Stimulated activated naive B cell treated with anti-CD40 and anti-IgM and Interleukin-4, amounts not matched to agents 10 μg/mL and 1 μg/mL and 100 μg/mL, for 72 hours (primary cell): ENCODE data around the gene PCP4L1.
A peak's percentile ranks its signal among the peaks of the same experiment; 100 is the strongest.

ENCODE experiments used
- ATAC-seq, 2 donors: fragments of 150-1000 bp; cut with Tn5 transposase; replicated peaks; 2 replicates each; pipeline ENCODE4 v1.10.0; 2021; ENCODE audit warnings: moderate library complexity in 1 of 2
- DNase-seq: peaks from one replicate; pipeline ENCODE4 v3.0.0; 2021
- H3K27ac Mint-ChIP-seq: one replicate; pipeline ENCODE4 v1.8.0; 2022; ENCODE audit warnings: mild to moderate bottlenecking, mixed read lengths
- H3K27me3 Mint-ChIP-seq, 2 donors: one replicate each; pipeline ENCODE4 v1.8.0; 2022; ENCODE audit warnings: mixed read lengths in 2 of 2
- H3K36me3 Mint-ChIP-seq, 2 donors: one replicate each; pipeline ENCODE4 v1.8.0; 2022; ENCODE audit warnings: mixed read lengths in 2 of 2, mild to moderate bottlenecking in 1 of 2
- H3K4me1 Mint-ChIP-seq, 2 donors: one replicate each; pipeline ENCODE4 v1.8.0; 2022; ENCODE audit warnings: mixed read lengths in 2 of 2, mild to moderate bottlenecking in 1 of 2
- H3K4me3 Mint-ChIP-seq, 2 donors: one replicate each; pipeline ENCODE4 v1.8.0; 2022; ENCODE audit warnings: mild to moderate bottlenecking in 2 of 2, mixed read lengths in 2 of 2, moderate library complexity in 1 of 2
- H3K9me3 Mint-ChIP-seq, 2 donors: one replicate each; pipeline ENCODE4 v1.8.0; 2022; ENCODE audit warnings: mixed read lengths in 2 of 2, mild to moderate bottlenecking in 1 of 2

The PCP4L1 gene

DNA sequence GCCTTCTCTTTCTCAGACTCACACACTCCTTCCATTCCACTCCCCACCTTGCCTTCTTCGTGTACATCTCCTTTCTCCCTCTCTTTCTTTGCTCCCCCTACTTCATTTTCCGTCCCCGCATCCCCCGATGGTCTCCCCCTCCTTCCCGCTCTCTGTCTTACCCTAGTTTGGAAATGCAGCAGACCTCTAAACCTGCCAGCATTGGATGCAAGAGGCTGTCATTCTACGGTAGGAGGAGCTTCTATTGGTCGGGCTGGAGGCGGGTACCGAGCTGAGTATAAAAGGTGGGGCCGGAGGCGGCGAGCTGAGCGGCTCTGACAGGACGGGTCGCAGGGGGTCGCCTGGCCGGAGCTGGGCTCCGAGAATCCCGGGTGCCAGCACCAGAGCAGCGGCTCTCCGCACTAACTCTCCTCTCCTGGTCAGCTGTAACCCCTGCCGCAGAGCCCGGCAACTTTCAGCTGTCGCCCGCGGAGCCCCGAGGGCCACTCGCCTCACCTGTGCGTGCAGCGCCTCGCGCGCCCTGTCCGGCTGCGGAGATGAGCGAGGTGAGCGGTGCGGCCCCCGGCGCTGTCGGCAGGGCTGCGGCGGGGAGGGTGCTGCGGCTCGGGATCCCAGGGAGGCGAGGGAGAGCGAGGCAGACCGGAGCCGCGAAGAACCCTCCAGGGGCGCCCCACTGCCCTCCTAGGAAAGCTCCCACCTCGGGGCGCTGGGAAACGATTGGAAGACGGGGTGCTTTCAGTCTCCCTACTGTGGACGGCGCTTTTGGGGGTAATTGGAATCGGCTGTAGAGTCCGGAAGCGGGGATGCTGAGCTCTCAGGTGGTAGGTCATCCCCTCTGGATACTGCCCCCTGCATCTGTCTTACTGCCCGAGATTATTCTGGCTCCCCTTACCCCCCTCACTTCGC is at the start of gene PCP4L1:
PCP4L1 (plus strand) TSS at position 307 of the 906 bp plus-strand sequence; CDS start at position 537, 230 bp downstream.
- peak; percentile 85 to 89 for ATAC-seq
- peaks cover 22 to 35% of the 10 kb centered on the region in 2 donors for H3K4me1 Mint-ChIP-seq
- H3K36me3 Mint-ChIP-seq = peaks cover 15 to 22% of the 10 kb centered on the region in 2 donors
- no peak within 1 kb of the TSS for H3K27ac Mint-ChIP-seq
- peak; percentile 10 for DNase-seq
- peaks cover 59 to 70% of the 10 kb centered on the region in 2 donors for H3K27me3 Mint-ChIP-seq
- H3K9me3 Mint-ChIP-seq = peaks cover 20 to 28% of the 10 kb centered on the region in 2 donors
- peak within 1 kb of the TSS; percentile 65 to 79 for H3K4me3 Mint-ChIP-seq

DNA sequence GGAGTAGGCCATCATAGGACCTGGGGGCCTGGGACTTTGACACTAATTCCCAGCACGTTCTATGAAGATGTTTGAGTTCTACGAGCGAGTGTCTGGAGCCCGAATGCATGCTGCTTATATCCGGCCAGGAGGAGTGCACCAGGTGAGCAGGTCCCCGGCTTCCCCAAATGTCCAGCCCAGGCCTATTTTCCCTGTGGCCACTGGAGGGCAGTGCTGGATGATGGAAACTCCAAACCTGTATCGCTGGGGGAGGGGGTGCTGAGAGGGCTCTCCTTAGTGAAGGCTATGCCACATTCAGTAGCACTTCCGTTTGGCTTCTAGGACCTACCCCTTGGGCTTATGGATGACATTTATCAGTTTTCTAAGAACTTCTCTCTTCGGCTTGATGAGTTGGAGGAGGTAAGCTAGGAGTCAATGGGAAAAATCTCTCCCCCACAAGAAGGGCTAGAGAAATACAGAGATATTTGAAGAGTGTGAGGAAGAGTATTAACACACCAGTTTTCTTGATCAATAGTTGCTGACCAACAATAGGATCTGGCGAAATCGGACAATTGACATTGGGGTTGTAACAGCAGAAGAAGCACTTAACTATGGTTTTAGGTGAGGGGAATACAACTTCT is 48.6 kb upstream of the PCP4L1 start:
- no peaks in the 10 kb centered on the region for H3K9me3 Mint-ChIP-seq
- no peak overlapping the region for H3K27ac Mint-ChIP-seq
- H3K4me3 Mint-ChIP-seq = no peak overlapping the region
- peaks cover under 1 to 1% of the 10 kb centered on the region in 2 donors for H3K27me3 Mint-ChIP-seq
- H3K4me1 Mint-ChIP-seq = peaks cover 16 to 25% of the 10 kb centered on the region in 2 donors
- peak; percentile 65 for DNase-seq
- peak; percentile 91 to 97 for ATAC-seq
- peaks cover 63 to 74% of the 10 kb centered on the region in 2 donors for H3K36me3 Mint-ChIP-seq

DNA sequence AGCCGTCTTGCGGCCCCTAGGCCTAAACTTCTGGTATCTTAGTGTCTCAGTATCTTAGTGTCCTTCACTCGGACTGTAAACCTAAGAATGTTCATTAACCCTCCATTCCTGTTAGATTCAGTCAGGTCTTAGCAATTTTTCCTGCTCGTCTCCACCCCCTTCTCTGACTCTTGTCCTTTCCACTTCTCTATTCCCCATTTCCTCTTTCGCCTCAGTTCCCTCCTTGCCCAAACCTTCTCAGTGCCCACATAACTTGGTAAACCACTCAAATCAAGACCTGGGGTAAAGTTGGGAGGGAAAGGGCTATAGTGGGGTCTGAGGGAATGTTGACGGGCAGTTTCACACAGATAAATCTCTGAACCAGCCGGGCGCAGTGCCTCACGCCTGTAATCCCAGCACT is 44.2 kb upstream of the PCP4L1 start:
- DNase-seq = no peak

DNA sequence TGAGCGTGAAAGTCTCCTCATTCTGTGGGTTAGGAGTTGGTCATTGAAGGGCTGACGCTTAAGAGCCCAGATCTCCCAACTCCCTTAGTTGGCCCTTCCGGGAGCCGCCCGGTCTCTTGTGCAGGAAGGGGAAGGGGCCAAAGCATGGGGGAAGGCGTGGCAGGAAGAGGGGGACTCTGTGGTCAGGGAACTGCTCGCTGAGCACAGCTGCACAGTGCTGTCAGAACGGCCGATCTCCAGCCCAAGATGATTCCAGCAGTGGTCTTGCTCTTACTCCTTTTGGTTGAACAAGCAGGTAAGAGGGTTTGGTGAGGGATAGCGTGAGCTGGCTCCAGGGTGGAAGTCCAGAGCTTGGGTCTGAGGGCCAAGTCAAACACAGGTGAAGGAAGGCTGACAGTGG is 43.5 kb upstream of the PCP4L1 start, which contains the start of gene FCER1G:
FCER1G (plus strand) TSS at position 220 of the 400 bp plus-strand sequence; CDS start at position 247, 27 bp downstream.
- Mint-ChIP-seq H3K4me3 (no peak within 1 kb of the TSS), H3K36me3 (peaks cover 48 to 51% of the 10 kb centered on the region in 2 donors), H3K4me1 (peaks cover 27 to 40% of the 10 kb centered on the region in 2 donors), H3K27me3 (peaks cover 15 to 24% of the 10 kb centered on the region in 2 donors), H3K9me3 (no peaks in the 10 kb centered on the region), H3K27ac (peak within 1 kb of the TSS; percentile 56)
- ATAC-seq (no peak), DNase-seq (no peak)

More for the DNA sequence above, 44.2 kb upstream of the PCP4L1 start:
- Mint-ChIP-seq H3K4me3 (no peak overlapping the region), H3K4me1 (peaks cover 33 to 47% of the 10 kb centered on the region in 2 donors), H3K27ac (no peak overlapping the region), H3K9me3 (no peaks in the 10 kb centered on the region), H3K27me3 (peaks cover 8 to 16% of the 10 kb centered on the region in 2 donors), H3K36me3 (peaks cover 56 to 58% of the 10 kb centered on the region in 2 donors)
- no peak for ATAC-seq

DNA sequence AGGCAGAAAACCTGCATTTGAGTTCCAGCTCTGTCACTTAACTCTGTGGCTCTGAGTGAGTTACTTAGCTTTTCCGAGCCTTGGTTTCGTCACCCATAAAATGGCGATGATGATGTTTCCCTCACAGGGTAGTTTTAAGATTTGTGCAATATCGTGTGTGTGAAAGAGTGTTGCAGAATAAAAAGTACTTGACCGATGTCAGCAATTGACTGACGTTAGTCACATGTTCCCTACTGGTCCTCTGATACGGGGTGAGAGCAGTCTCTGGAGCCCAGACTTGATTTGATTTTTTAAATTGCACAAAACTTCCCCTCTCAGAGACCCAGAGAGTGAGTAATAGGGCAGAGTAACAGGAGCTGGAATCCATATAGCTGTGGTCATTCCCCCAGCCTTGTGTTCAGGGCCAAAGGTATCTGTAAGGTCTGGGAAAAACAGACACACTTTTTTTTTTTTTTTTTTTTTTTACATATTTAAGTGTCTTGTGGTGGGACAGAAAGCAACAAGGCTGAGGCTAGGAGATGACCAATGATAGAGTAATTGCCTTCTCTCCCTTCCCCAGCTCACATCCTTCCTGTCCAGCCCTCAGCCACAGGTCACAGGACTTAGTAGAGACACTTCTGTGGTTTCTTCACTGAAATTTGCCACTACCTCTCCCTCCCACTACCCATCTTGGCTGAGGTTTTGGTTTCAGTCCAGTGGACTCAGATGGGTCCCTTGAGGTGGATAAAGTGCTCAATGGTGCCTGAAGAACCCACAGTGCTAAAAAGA is 41.4 kb upstream of the PCP4L1 start:
- Mint-ChIP-seq H3K4me3 (no peak overlapping the region), H3K27me3 (peaks cover 25 to 37% of the 10 kb centered on the region in 2 donors), H3K9me3 (no peaks in the 10 kb centered on the region), H3K4me1 (peaks cover 26 to 40% of the 10 kb centered on the region in 2 donors), H3K36me3 (peaks cover 29 to 31% of the 10 kb centered on the region in 2 donors), H3K27ac (peak overlapping the region; percentile 26)
- DNase-seq (peak; percentile 54), ATAC-seq (peak; percentile 89 to 93)

DNA sequence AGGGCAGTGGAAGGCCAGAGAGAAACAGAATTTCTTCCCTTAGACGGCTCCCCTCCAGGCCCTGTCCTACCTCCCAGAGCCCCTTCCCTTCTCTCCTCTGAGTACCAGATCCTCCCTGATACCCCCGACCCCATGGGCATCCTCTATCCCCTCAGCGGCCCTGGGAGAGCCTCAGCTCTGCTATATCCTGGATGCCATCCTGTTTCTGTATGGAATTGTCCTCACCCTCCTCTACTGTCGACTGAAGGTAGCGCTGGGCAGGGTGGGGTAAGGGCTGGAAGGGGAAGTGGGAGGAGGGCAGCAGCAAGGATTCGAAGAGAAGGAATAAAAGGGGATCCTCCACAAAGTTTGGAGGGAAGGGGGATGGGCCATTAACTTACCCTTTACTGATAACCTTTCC is 40.7 kb upstream of the PCP4L1 start:
- no peak overlapping the region for H3K27ac Mint-ChIP-seq
- DNase-seq (no peak), ATAC-seq (no peak)
- H3K4me3 Mint-ChIP-seq = no peak overlapping the region
- H3K4me1 Mint-ChIP-seq = peaks cover 26 to 40% of the 10 kb centered on the region in 2 donors
- peaks cover 24 to 26% of the 10 kb centered on the region in 2 donors for H3K36me3 Mint-ChIP-seq
- H3K27me3 Mint-ChIP-seq = peaks cover 32 to 44% of the 10 kb centered on the region in 2 donors
- no peaks in the 10 kb centered on the region for H3K9me3 Mint-ChIP-seq

DNA sequence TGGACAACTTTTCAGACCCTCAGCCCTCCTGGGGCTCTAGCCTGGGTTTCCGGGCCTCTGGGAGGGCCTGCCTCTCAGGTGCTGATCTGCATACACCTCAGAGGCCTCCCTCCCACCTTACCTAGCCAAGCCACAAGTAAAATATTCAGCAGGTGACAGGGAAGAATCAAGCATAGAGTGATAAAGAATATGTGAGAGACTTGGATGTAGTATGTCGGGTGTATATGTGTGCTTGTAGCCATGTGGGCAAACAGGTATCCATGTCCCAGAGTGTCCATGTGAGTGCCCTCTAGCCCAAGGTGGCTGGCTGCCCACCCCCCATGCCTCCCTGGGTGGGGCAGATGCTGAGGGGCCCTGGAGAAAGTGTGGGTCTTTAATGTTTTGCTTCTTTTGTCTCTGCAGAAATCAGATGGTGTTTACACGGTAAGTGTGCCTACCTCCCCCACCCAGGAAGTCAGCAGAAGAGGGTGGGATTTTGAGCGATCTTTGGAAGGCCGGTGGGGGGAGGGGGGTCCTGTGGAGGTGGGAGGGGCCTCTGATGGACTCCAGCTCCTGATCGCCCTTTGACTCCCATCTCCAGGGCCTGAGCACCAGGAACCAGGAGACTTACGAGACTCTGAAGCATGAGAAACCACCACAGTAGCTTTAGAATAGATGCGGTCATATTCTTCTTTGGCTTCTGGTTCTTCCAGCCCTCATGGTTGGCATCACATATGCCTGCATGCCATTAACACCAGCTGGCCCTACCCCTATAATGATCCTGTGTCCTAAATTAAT is 40.1 kb upstream of the PCP4L1 start:
- DNase-seq (no peak), ATAC-seq (no peak)
- Mint-ChIP-seq H3K36me3 (peaks cover 18 to 19% of the 10 kb centered on the region in 2 donors), H3K4me3 (no peak overlapping the region), H3K9me3 (no peaks in the 10 kb centered on the region), H3K4me1 (peaks cover 26 to 40% of the 10 kb centered on the region in 2 donors), H3K27me3 (peaks cover 38 to 51% of the 10 kb centered on the region in 2 donors), H3K27ac (peak overlapping the region; percentile 52)

DNA sequence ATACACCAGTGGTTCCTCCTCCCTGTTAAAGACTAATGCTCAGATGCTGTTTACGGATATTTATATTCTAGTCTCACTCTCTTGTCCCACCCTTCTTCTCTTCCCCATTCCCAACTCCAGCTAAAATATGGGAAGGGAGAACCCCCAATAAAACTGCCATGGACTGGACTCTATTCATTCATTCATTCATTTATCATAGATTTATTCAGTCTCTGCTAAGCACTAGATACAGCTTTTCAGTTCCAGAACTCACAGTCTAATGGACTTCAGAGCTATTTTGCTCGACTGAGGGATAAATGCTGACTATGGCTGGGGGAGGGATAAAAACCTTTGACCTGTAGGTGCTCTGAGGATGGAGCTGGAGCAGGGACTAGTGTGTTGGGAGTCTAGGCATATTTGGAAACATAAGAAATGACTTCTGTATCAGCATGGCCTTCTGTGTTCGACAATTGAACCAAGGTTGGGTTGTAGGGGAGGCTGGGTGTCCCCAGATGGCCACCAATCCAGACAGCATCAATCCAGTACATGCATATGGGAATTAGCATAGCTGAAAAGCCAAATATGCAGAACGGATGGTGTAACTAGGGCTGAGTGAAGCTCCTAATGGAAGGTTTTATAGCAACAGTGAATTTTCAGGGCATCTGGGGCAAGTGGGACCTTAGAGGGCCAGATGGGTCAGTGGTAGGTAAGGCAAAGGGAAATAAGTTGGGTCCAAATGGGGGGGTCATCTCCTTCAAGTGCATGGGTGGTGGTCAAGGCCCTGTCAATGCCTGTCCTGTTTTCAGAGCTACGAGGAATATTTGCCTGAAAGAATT is 39.3 kb upstream of the PCP4L1 start:
- Mint-ChIP-seq H3K9me3 (no peaks in the 10 kb centered on the region), H3K36me3 (peaks cover 10 to 11% of the 10 kb centered on the region in 2 donors), H3K4me1 (peaks cover 26 to 38% of the 10 kb centered on the region in 2 donors), H3K27me3 (peaks cover 45 to 57% of the 10 kb centered on the region in 2 donors), H3K27ac (no peak overlapping the region), H3K4me3 (no peak overlapping the region)
- ATAC-seq (no peak), DNase-seq (no peak)

DNA sequence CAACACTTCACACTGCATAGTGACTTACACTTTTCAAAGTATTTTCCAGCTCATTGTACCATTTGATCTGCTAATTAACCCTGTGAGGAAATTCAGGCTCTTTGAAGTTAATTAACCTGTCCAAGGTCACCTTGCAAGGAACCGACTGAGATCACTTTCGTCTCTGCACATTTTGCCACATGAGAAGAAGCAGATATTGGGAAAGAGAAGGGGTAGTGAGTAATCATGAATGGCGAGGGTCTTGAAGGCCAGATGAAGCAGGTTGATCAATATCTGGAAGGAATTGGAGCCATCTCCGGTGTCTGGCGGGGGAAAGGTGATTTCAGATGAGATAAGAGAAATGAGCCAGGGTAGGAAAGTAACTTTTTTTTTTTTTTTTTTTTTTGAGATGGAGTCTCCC is 38.5 kb upstream of the PCP4L1 start:
- Mint-ChIP-seq H3K9me3 (no peaks in the 10 kb centered on the region), H3K4me1 (peaks cover 25 to 31% of the 10 kb centered on the region in 2 donors), H3K4me3 (no peak overlapping the region), H3K27me3 (peaks cover 43 to 55% of the 10 kb centered on the region in 2 donors), H3K27ac (no peak overlapping the region), H3K36me3 (peaks cover 3 to 4% of the 10 kb centered on the region in 2 donors)
- DNase-seq (no peak), ATAC-seq (no peak)

DNA sequence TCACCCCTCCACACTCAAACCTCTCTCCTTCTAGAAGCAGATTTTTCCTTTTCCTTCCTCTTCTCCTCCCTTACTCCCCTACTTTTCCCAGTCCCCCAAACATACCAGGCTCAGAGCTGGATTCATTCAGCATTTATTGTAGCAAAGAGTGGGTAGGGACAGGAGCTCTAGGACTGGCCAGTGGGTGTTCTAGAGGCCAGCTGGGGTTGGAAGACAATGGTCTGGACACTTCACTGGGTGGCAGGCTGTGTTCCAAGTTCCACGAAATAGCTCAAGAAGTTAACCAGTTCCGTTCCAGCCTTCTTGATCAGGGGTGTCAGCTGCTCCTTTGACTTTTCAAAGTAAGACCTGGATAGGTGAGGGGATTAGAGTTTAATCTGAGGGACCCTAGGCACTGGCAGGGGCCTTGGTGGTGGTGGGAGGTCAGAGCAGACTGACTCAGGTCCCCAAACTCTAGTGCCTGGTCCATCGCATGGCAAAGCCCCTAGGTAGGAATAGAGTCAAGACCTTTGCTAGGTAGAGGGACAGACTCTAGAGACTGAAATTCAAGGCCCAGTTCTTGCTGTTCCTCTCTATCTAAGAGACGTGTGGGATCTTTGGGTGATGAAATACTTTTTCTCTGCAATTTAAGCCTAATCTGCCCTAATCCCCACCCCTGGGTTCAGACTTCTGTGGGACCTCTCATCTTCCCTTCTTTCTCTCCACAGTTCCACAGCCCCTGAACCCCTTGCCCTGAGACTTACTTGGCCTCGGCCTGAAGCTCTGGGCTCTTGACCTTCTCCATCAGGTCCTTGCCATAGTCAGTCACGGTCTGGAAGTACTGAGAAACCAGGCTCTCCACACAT is 36.1 kb upstream of the PCP4L1 start:
- ATAC-seq (no peak), DNase-seq (no peak)
- no peak overlapping the region for H3K27ac Mint-ChIP-seq
- peaks cover 28 to 37% of the 10 kb centered on the region in 2 donors for H3K4me1 Mint-ChIP-seq
- H3K9me3 Mint-ChIP-seq = no peaks in the 10 kb centered on the region
- H3K4me3 Mint-ChIP-seq = no peak overlapping the region
- peaks cover 40 to 52% of the 10 kb centered on the region in 2 donors for H3K27me3 Mint-ChIP-seq
- peaks cover 0 to 1% of the 10 kb centered on the region in 2 donors for H3K36me3 Mint-ChIP-seq

DNA sequence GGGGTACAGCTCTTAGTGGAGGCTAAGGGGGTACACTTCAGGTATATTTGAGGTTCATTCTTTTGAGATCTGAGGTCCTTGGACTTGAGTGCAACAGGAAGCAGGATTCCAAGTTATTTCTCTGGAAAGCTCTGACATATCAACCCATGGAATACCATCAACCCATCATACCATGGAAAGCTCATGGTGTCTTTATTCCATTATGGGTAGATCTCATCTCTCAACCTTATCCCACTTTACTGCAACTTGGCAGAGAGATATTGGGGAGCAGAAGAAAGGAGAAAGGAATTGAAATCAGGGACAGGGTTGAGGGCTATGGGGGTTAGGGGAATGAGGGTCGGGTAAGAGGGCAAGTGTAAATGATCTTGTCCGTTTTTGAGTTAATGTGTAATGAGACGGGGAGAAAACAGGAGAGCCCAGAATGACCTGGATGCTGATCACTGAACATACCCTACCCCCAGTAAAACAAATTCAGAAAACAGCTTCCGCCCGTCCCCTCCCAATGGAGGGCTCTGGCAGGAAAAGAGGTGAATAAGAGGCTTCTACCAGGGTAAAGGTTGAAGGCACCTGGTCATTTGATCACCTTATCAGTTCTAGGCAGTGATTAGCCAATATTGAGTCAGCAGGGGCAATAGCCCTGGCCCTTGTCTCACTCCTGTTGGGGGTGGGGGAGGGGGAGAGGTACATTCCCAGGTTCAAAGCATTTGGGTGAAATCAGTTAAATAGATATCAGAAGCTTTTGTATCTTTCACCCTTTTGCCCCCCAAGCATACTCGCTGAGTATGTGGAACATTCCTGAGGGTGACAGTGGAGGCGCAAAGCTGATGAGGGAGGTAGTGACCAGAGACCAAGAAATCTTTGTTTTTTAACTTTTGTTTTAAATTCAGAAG is 34.5 kb upstream of the PCP4L1 start:
- Mint-ChIP-seq H3K27ac (peak overlapping the region; percentile 81), H3K4me3 (no peak overlapping the region), H3K4me1 (peaks cover 24 to 30% of the 10 kb centered on the region in 2 donors), H3K27me3 (peaks cover 40 to 44% of the 10 kb centered on the region in 2 donors), H3K36me3 (peaks cover 6 to 14% of the 10 kb centered on the region in 2 donors), H3K9me3 (no peaks in the 10 kb centered on the region)
- DNase-seq (no peak), ATAC-seq (no peak)
